Measurements from ENCODE around the gene TRIO. TPM values are rescaled to one million over a fixed set of nuclear protein-coding genes. Genes with fewer than 3 reads are reported as not detected.

The TRIO gene
- total RNA-seq, 4 donors from 2014 or later = 290 to 370 (median 346) TPM

GRCh38 chr5:14451871-14452270 lies 308.7 kb downstream of the TRIO start:
- H3K4me1 ChIP-seq = peaks cover 0 to 70% (median 40%) of the 10 kb centered on the region in 4 donors
- DNase-seq (ENCODE audit: low spot score in 2 of 2) = no peak
- peak overlapping the region; percentile 21 to 96 (median 56) for H3K27ac ChIP-seq
- H3K36me3 ChIP-seq = peaks cover 0 to 17% (median 0%) of the 10 kb centered on the region in 3 donors
- no peaks in the 10 kb centered on the region for H3K27me3 ChIP-seq
- no peak overlapping the region for H3K4me3 ChIP-seq
- no peak for TF ChIP-seq CTCF (IDR thresholded peaks at IDR 0.05)
- 58 to 65% methylated on average over 12 to 13 of the region's 13 CpGs for WGBS, 2 donors
- no peaks in the 10 kb centered on the region for H3K9me3 ChIP-seq

GRCh38 chr5:14452685-14453454 lies 309.7 kb downstream of the TRIO start:
- peaks cover 0 to 17% (median 0%) of the 10 kb centered on the region in 3 donors for H3K36me3 ChIP-seq
- no peak overlapping the region for H3K4me3 ChIP-seq
- WGBS, 2 donors = 51 to 52% methylated on average over 6 of the region's 6 CpGs
- peak overlapping the region; percentile 21 to 96 (median 56) for H3K27ac ChIP-seq
- peaks cover 0 to 69% (median 35%) of the 10 kb centered on the region in 4 donors for H3K4me1 ChIP-seq
- no peaks in the 10 kb centered on the region for H3K27me3 ChIP-seq
- H3K9me3 ChIP-seq = no peaks in the 10 kb centered on the region
- no peak for DNase-seq (ENCODE audit: low spot score in 2 of 2)
- TF ChIP-seq EP300 (IDR thresholded peaks at IDR 0.05) = no peak
- TF ChIP-seq POLR2A (IDR thresholded peaks at IDR 0.05) = no peak
- no peak for TF ChIP-seq CTCF (IDR thresholded peaks at IDR 0.05)

DNA sequence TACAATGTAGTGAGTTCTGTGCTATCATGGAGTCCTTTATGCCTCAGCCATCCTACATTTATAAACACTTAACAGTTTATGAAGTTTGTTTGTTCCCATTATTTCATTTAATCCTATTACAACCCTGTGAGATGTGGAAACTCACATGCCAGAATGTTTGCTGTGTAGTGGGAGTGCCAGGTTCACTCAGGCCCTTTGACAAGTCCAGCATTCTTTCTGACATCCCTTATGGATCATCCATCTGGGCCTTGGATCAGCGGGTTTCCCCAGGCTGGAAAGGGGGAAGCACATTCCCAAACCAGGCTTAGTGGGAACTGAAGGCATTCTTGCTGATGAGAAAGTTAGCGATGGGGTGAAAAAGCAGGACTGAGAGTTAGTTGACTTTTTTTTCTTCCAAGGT lies 310.3 kb downstream of the TRIO start:
- Histone ChIP-seq H3K36me3 (peaks cover 0 to 17% (median 0%) of the 10 kb centered on the region in 3 donors), H3K9me3 (no peaks in the 10 kb centered on the region), H3K4me3 (no peak overlapping the region), H3K27me3 (no peaks in the 10 kb centered on the region), H3K4me1 (peaks cover 0 to 68% (median 30%) of the 10 kb centered on the region in 4 donors), H3K27ac (peak overlapping the region in 3 of 4 donors; percentile 21 to 96 (median 75))
- TF ChIP-seq EP300 (IDR thresholded peaks at IDR 0.05) (no peak), CTCF (IDR thresholded peaks at IDR 0.05) (no peak), POLR2A (IDR thresholded peaks at IDR 0.05) (no peak)
- 78 to 80% methylated on average over 2 of the region's 2 CpGs for WGBS, 2 donors
- no peak for DNase-seq (ENCODE audit: low spot score in 2 of 2)

GRCh38 chr5:14455814-14456321 lies 312.7 kb downstream of the TRIO start:
- no peak for DNase-seq (ENCODE audit: low spot score in 2 of 2)
- no peak for TF ChIP-seq EP300 (IDR thresholded peaks at IDR 0.05)
- no peak for TF ChIP-seq CTCF (IDR thresholded peaks at IDR 0.05)
- TF ChIP-seq POLR2A (IDR thresholded peaks at IDR 0.05) = no peak
- Histone ChIP-seq H3K4me1 (peaks cover 0 to 45% (median 13%) of the 10 kb centered on the region in 4 donors), H3K4me3 (no peak overlapping the region), H3K27ac (peak overlapping the region in 1 of 4 donors; percentile 27), H3K9me3 (no peaks in the 10 kb centered on the region), H3K36me3 (peaks cover 0 to 22% (median 0%) of the 10 kb centered on the region in 3 donors), H3K27me3 (no peaks in the 10 kb centered on the region)
- 74 to 92% methylated on average over 11 to 18 of the region's 26 CpGs for WGBS, 2 donors

DNA sequence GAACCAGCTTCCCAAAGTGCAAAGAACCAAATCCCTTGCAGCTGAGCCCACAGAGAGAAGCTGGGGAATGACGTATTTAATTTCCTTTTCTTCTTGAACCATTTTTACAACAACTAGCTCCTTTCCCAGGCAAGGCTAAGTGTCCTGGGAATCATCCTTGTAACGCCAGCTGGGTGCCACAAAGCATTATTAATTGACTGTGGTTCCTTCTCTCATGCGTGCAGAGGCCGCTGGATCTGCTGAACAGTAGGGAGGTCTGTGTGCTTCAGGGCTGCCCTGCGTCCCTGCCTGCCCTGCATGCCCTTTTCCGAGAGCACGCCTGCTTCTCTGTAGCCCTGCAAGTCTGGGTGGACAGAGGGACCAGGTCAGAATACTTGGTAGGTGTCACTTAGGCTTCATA lies 314.3 kb downstream of the TRIO start:
- H3K9me3 ChIP-seq = no peaks in the 10 kb centered on the region
- no peak overlapping the region for H3K4me3 ChIP-seq
- WGBS, 2 donors = 47 to 63% methylated on average over 7 of the region's 7 CpGs
- peaks cover 0 to 38% (median 3%) of the 10 kb centered on the region in 3 donors for H3K36me3 ChIP-seq
- peaks cover 0 to 36% (median 5%) of the 10 kb centered on the region in 4 donors for H3K4me1 ChIP-seq
- peak overlapping the region in 3 of 4 donors; percentile 23 to 68 (median 27) for H3K27ac ChIP-seq
- H3K27me3 ChIP-seq = no peaks in the 10 kb centered on the region
- TF ChIP-seq EP300 (IDR thresholded peaks at IDR 0.05) (no peak), POLR2A (IDR thresholded peaks at IDR 0.05) (no peak), CTCF (IDR thresholded peaks at IDR 0.05) (no peak)
- no peak for DNase-seq (ENCODE audit: low spot score in 2 of 2)
